Measurements from ENCODE around the gene MED13L. TPM values are rescaled to one million over a fixed set of nuclear protein-coding genes. Genes with fewer than 3 reads are reported as not detected.

MED13L gene
- total RNA-seq, 1 donor from 2014 or later = 39.8 TPM

DNA sequence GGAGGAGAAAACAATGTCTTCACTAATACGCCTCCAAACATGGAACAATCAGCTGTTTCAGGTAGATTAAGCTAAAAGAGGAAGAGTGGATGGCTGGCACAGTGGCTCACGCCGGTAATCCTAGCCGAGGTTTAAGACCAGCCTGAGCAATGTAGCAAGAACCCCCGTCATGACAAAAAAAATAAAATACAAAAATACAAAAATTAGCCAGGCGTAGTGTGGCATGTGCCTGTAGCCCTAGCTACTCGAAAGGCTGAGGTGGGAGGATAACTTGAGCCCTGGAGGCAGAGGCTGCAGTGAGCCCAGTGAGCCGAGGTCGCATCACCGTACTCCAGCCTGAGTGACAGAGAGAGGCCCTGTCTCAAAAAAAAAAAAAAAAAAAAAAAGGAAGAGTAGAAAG is 1.2 kb upstream of the MED13L start:
- no peak for DNase-seq (ENCODE audit: low read depth)
- no peak for FAIRE-seq
- TF ChIP-seq, protein P1, sequence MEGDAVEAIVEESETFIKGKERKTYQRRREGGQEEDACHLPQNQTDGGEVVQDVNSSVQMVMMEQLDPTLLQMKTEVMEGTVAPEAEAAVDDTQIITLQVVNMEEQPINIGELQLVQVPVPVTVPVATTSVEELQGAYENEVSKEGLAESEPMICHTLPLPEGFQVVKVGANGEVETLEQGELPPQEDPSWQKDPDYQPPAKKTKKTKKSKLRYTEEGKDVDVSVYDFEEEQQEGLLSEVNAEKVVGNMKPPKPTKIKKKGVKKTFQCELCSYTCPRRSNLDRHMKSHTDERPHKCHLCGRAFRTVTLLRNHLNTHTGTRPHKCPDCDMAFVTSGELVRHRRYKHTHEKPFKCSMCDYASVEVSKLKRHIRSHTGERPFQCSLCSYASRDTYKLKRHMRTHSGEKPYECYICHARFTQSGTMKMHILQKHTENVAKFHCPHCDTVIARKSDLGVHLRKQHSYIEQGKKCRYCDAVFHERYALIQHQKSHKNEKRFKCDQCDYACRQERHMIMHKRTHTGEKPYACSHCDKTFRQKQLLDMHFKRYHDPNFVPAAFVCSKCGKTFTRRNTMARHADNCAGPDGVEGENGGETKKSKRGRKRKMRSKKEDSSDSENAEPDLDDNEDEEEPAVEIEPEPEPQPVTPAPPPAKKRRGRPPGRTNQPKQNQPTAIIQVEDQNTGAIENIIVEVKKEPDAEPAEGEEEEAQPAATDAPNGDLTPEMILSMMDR (IDR thresholded peaks at IDR 0.05; ENCODE audit: insufficient read depth, low read length, severe bottlenecking) = no peak
- Histone ChIP-seq H3K27me3 (ENCODE audit: control insufficient read depth, insufficient read depth, low read length) (no peaks in the 10 kb centered on the region), H3K4me3 (ENCODE audit: low read depth, low read length) (no peak overlapping the region), H3K36me3 (ENCODE audit: control insufficient read depth, insufficient read depth, low read length) (no peaks in the 10 kb centered on the region)

DNA sequence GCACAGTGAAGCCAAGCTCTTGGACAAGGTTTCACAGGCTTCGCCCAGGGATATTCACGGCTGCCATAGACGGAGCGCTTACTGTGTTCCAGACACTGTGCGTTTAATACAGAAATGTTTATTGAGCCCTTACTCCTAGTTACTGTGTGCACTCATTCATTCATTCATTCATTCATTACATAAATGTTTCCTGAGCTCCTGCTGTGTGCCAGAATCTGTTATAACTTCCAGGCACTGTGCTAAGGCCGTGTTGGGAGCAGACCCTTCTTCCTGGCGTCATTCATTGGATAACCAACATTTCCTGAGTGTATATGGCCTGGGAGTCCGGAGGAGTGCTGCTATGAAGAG is 760 bp upstream of the MED13L start:
- H3K27me3 ChIP-seq (ENCODE audit: control insufficient read depth, insufficient read depth, low read length) = no peaks in the 10 kb centered on the region
- peak overlapping the region; percentile 45 for H3K4me3 ChIP-seq (ENCODE audit: low read depth, low read length)
- no peaks in the 10 kb centered on the region for H3K36me3 ChIP-seq (ENCODE audit: control insufficient read depth, insufficient read depth, low read length)
- FAIRE-seq = no peak
- TF ChIP-seq, protein P1 (IDR thresholded peaks at IDR 0.05; ENCODE audit: insufficient read depth, low read length, severe bottlenecking) = no peak
- no peak for DNase-seq (ENCODE audit: low read depth)

DNA sequence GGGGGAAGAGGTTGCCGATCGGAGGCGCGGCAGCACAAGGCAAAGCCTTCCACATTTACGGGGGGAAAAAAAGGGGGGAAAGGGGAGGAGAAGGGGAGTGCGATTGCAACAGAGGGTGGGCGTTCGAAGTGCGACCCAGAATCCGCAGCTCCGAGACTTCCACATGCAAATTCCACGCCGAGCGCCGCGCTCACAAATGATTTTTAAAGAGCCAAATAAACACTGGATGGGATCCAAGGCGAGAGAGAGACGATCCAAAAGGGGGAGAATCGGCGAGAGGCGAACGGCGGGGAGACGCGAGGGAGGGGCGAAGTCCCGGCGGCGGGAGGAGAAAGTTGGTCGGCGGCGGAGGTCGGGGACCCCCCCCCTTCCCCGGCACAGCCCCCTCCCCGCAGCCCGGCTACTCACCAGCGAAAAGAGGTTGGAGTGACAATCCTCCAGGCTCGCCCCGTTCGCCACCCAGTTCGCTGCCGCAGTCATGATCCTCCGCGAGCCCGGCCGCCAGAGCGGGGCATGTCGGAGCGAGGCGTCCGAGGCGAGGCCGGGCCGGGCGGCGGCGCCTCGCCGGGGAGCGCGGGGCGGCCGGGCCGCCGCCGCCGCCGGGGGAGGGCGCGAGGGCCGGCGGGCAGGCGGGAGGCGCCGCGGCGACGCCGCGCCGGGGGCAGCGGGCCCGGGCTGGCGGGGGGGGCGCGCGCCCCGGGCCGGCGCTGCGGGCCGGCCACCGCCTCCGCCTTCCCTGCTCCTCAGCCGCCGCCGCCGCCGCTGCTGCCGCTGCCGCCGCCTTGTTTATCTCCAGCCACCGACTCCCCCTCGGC is 634 bp downstream of the MED13L start:
- no peaks in the 10 kb centered on the region for H3K36me3 ChIP-seq (ENCODE audit: control insufficient read depth, insufficient read depth, low read length)
- peak overlapping the region; percentile 52 for H3K4me3 ChIP-seq (ENCODE audit: low read depth, low read length)
- TF ChIP-seq, protein P1 (IDR thresholded peaks at IDR 0.05; ENCODE audit: insufficient read depth, low read length, severe bottlenecking) = no peak
- no peaks in the 10 kb centered on the region for H3K27me3 ChIP-seq (ENCODE audit: control insufficient read depth, insufficient read depth, low read length)
- FAIRE-seq = no peak
- no peak for DNase-seq (ENCODE audit: low read depth)

DNA sequence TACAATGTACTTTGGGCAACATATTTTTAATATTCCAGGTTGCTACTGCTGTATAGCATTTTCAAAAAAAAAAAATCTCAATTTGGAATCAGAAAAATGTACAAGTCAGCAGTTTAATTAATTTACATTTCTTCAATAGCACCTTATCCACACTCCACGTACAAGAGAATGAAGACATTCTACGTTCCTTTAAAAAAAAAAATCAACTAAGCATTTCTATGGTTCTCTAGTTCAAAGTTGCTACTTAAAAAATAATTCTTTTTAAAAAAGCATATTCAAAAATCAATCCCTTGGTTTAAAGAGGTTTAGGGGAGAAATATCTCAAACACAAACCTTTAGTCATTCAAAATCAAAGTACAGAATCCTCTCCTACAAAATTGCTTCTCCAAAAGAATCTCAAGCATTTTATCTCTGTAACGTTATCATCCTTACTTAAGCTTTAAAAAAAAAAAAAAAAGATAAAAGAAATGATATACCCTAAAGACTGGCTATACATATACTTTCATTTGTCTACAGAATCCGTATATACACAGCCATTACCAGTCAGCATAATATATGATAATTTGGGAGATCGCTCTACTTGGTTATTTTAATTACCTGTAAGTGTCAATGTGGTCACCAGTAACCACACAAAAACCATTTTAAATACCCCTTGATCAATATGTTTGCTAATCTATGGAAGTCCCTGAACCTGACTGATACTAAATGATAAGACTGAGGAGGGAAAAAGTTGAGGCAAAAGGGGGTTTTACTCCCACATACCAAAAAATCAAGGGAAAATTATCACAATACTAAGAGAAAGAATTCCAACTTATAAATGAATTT is 2.7 kb downstream of the MED13L start:
- no peak for FAIRE-seq
- DNase-seq (ENCODE audit: low read depth) = no peak
- no peaks in the 10 kb centered on the region for H3K36me3 ChIP-seq (ENCODE audit: control insufficient read depth, insufficient read depth, low read length)

DNA sequence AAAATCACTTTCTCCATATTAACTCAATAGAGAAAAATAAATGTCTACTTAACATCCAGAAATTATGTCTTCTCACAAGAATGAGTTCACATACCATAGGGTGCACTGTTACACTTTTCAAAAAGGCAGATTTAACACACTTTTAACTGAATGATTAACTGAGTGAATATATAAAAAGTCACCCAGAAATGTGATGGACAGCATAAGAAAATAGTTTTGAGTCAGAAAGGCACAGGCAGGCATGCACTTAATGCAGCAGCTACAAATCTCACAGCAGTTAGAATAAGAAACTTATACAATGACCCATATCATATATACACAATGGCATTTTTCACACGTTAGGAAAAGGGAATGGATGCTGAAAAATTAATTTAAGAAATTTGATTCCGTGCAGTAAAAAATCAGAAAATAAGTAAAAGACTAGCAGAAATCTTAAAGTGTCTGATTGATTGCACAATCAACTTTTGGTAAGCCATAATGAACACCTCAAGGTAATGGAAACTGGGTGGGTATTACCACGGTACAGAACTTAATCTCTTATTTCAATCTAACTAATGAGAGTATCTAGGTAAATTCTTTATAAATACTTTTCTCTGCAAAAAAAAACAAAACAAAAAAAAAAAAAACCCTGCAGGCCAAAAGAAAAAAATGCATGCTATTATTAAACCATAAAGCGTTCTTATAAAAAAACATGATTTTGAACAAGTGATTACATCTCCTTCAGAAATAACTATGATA is 3.5 kb downstream of the MED13L start:
- Histone ChIP-seq H3K27me3 (ENCODE audit: control insufficient read depth, insufficient read depth, low read length) (no peaks in the 10 kb centered on the region), H3K4me3 (ENCODE audit: low read depth, low read length) (no peak overlapping the region), H3K36me3 (ENCODE audit: control insufficient read depth, insufficient read depth, low read length) (no peaks in the 10 kb centered on the region)
- no peak for FAIRE-seq
- TF ChIP-seq, protein P1 (IDR thresholded peaks at IDR 0.05; ENCODE audit: insufficient read depth, low read length, severe bottlenecking) = no peak
- no peak for DNase-seq (ENCODE audit: low read depth)

More for the DNA sequence above, 2.7 kb downstream of the MED13L start:
- no peaks in the 10 kb centered on the region for H3K27me3 ChIP-seq (ENCODE audit: control insufficient read depth, insufficient read depth, low read length)
- H3K4me3 ChIP-seq (ENCODE audit: low read depth, low read length) = no peak overlapping the region
- TF ChIP-seq, protein P1 (IDR thresholded peaks at IDR 0.05; ENCODE audit: insufficient read depth, low read length, severe bottlenecking) = no peak

Data from bronchial epithelial cell (primary cell).